Natural killer cell (primary cell): ENCODE measurements around the gene ANKRD39. TPM values are rescaled to one million over a fixed set of nuclear protein-coding genes. Genes with fewer than 3 reads are reported as not detected.

Experiments used
- ATAC-seq, 3 donors: fragments of 150-1000 bp in 2 of 3; fragments of 200-7000 bp in 1 of 3; cut with Tn5 transposase; 1 replicate in 1 of 3; 2 replicates in 2 of 3; pipeline ENCODE4 v1.10.0; 2021; ENCODE audit warnings: mild to moderate bottlenecking in 2 of 3, moderate library complexity in 2 of 3
- DNase-seq, 2 donors: peaks; one replicate each; pipeline versions ENCODE4 v3.0.0 to v3.0.0-alpha.2; 2013 to 2021; ENCODE audit warnings: mixed read lengths in 1 of 2
- H3K27ac ChIP-seq: one replicate; pipeline ENCODE4 v1.5.1; 2013; ENCODE audit warnings: mild to moderate bottlenecking, low read length
- H3K27me3 ChIP-seq: one replicate; pipeline ENCODE4 v1.6.1; 2013; ENCODE audit warnings: low read length; ENCODE audit not compliant: control insufficient read depth, insufficient read depth
- H3K36me3 ChIP-seq: one replicate; pipeline ENCODE4 v1.6.1; 2013; ENCODE audit warnings: low read length; ENCODE audit not compliant: control insufficient read depth, insufficient read depth
- H3K4me1 ChIP-seq: one replicate; pipeline ENCODE4 v1.6.1; 2013; ENCODE audit warnings: low read length; ENCODE audit not compliant: control insufficient read depth, insufficient read depth
- H3K4me3 ChIP-seq: one replicate; pipeline ENCODE4 v1.5.1; 2013; ENCODE audit warnings: low read length
- H3K9me3 ChIP-seq: one replicate; pipeline ENCODE4 v1.6.1; 2013; ENCODE audit warnings: low read length; ENCODE audit not compliant: control insufficient read depth, insufficient read depth
- H3K27ac Mint-ChIP-seq, 2 donors: one replicate each; pipeline ENCODE4 v1.8.0; 2022; ENCODE audit warnings: mild to moderate bottlenecking in 2 of 2, mixed read lengths in 2 of 2, moderate library complexity in 1 of 2
- H3K27me3 Mint-ChIP-seq, 2 donors: one replicate each; pipeline ENCODE4 v1.8.0; 2022; ENCODE audit warnings: low read depth in 2 of 2, mixed read lengths in 2 of 2
- H3K36me3 Mint-ChIP-seq: one replicate; pipeline ENCODE4 v1.8.0; 2022; ENCODE audit warnings: mixed read lengths
- H3K4me1 Mint-ChIP-seq, 2 donors: one replicate each; pipeline ENCODE4 v1.8.0; 2022; ENCODE audit warnings: mixed read lengths in 2 of 2
- H3K4me3 Mint-ChIP-seq: one replicate; pipeline ENCODE4 v1.8.0; 2022; ENCODE audit warnings: mild to moderate bottlenecking, moderate library complexity, mixed read lengths
- H3K9me3 Mint-ChIP-seq, 2 donors: one replicate each; pipeline ENCODE4 v1.8.0; 2022; ENCODE audit warnings: mixed read lengths in 2 of 2
- CTCF ChIP-seq: fragments of 200-600 bp; IDR thresholded peaks from one replicate; pipeline ENCODE4 v1.8.0; 2022; ENCODE audit warnings: antibody characterized with exemption
- WGBS: methylation state at CpG from one replicate; pipeline ENCODE4 v1.1.7; 2013; ENCODE audit warnings: missing lambda C conversion rate; ENCODE audit not compliant: insufficient coverage; 5-methylcytosine and 5-hydroxymethylcytosine counted together
- intact Hi-C: fragments of 100-400 bp; cut with micrococcal nuclease; formaldehyde crosslinking; loops from one replicate; pipeline ENCODE4 v1.14.2; 2022
- total RNA-seq, 4 donors: library from RNA; stranded (reverse); fragments of 120-200 nt in 1 of 4; gene quantifications; one replicate each; pipeline versions ENCODE4 v1.2.3 to v1.2.4, GENCODE V29; 2013 to 2022

The ANKRD39 gene
- total RNA-seq, 3 donors from 2014 or later (not counting 1 experiment from before 2014, with no cell fraction given), result 15.5 to 22.3 (median 21.6) TPM

DNA sequence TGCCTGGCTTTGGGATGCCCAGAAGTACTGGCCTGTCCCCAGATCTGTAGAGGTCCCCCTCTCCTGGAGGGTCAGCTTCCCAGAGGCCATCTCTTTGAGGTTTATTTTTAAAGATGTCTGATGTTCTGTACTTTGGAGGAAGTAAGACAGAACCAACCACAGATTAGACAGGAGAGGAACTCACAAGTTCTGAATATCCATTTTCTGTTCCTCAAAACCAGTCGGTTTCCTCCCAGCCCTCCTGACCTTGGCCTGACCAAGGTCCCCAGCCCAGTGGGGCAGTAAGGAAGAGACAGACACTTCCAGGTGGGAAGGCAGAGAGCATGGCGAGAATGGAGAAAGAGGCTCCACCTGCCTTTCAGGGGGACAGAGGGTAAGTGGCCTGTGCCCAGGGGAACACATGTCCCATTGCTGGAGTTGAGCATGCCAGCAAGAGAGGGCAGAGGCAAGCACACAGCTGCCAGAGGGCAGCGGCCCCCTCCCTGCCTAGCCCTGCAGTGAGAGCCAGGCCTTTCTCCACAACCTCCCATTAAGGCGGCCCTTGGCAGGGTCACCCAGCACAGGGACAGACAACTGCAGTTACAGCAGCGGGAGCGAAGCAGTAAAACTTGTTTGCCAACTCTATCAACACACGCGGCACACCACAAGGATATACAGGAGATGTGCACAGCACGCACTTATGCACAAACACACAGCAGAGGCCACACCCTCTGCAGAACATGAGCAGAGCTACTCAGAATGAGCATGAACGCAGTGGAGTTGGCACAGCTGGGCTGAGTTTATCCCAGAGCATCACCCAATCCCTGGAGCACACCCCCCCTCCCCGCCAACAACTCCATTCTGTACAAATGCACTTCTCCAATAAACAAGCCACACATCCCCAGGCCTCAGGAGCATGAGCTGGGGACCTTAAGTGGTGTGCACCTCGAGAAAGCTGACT is 30.5 kb upstream of the ANKRD39 start:
- Histone ChIP-seq H3K9me3 (no peaks in the 10 kb centered on the region), H3K4me3 (no peak overlapping the region), H3K36me3 (no peaks in the 10 kb centered on the region), H3K27ac (no peak overlapping the region), H3K27me3 (no peaks in the 10 kb centered on the region), H3K4me1 (peaks cover 39% of the 10 kb centered on the region)
- H3K4me3 Mint-ChIP-seq, result no peak overlapping the region
- H3K36me3 Mint-ChIP-seq, result no peaks in the 10 kb centered on the region
- H3K27ac Mint-ChIP-seq, result peak overlapping the region in 1 of 2 donors; percentile 29
- ATAC-seq, result no peak
- H3K4me1 Mint-ChIP-seq, result peaks cover 25 to 44% of the 10 kb centered on the region in 2 donors
- 84% methylated on average over 12 of the region's 12 CpGs for WGBS
- H3K9me3 Mint-ChIP-seq, result no peaks in the 10 kb centered on the region
- H3K27me3 Mint-ChIP-seq, result no peaks in the 10 kb centered on the region
- intact Hi-C loops, result no loop called here
- TF ChIP-seq CTCF, result no peak
- DNase-seq, result no peak

DNA sequence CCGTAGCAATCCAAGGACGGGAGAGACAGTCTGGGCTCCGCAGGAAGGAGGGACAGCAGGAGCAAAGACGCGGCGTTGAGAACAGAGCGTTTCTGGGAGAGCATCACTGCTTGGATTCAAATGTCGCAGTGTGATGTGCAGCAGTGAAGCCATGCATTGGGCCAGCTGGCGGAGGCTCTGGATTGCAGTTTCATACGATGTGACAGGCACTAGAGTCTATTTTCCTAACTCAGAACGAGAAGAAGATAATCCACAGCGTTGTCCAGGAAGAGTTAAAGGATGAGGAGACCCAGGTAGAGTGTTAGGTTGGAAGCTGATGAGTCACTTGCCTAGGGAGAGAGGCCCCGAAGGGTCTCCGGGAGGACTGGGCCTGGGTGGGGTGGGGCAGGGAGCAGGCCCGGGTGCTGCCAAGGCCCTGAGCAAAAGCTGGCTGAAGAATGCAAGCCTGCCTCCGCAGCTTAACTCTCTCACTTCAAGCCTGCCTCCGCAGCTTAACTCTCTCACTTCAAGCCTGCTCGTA is 29.7 kb upstream of the ANKRD39 start:
- TF ChIP-seq CTCF, result no peak
- no peaks in the 10 kb centered on the region for H3K9me3 ChIP-seq
- intact Hi-C loops, result no loop called here
- no peak overlapping the region for H3K27ac ChIP-seq
- peaks cover 39% of the 10 kb centered on the region for H3K4me1 ChIP-seq
- Mint-ChIP-seq H3K4me3 (no peak overlapping the region), H3K9me3 (no peaks in the 10 kb centered on the region), H3K27me3 (no peaks in the 10 kb centered on the region), H3K27ac (no peak overlapping the region), H3K4me1 (peaks cover 18 to 36% of the 10 kb centered on the region in 2 donors), H3K36me3 (no peaks in the 10 kb centered on the region)
- no peaks in the 10 kb centered on the region for H3K36me3 ChIP-seq
- DNase-seq (no peak), ATAC-seq (no peak)
- H3K27me3 ChIP-seq, result no peaks in the 10 kb centered on the region
- WGBS, result 89% methylated on average over 18 of the region's 18 CpGs
- no peak overlapping the region for H3K4me3 ChIP-seq

- Mint-ChIP-seq H3K27ac (no peak overlapping the region), H3K9me3 (no peaks in the 10 kb centered on the region), H3K27me3 (no peaks in the 10 kb centered on the region), H3K4me3 (no peak overlapping the region), H3K4me1 (peaks cover 6 to 18% of the 10 kb centered on the region in 2 donors), H3K36me3 (no peaks in the 10 kb centered on the region)
- Histone ChIP-seq H3K27ac (no peak overlapping the region), H3K4me3 (no peak overlapping the region), H3K36me3 (no peaks in the 10 kb centered on the region), H3K9me3 (no peaks in the 10 kb centered on the region), H3K4me1 (peaks cover 24% of the 10 kb centered on the region), H3K27me3 (no peaks in the 10 kb centered on the region)
- DNase-seq, result no peak
- intact Hi-C loops, result no loop called here
- WGBS, result 92% methylated on average over 23 of the region's 23 CpGs
- TF ChIP-seq CTCF, result no peak
- ATAC-seq, result peak in 1 of 3 donors; percentile 25
Measured at GRCh38 chr2:96885432-96886347, 27.9 kb upstream of the ANKRD39 start.
